GM13976 (cell line): ENCODE data around the gene TPPP2.
A peak's percentile ranks its signal among the peaks of the same experiment; 100 is the strongest.
"Not testable (repeated sequence)": the region's sequence is repeated elsewhere in the genome, so short reads cannot be mapped to it uniquely, and the experiment has no call there.

Experiments used
- DNase-seq: peaks from one replicate; pipeline ENCODE4 v3.0.0; 2012; ENCODE audit warnings: low spot score
- in situ Hi-C: fragments of 300-500 bp; cut with MboI; formaldehyde crosslinking; loops from one replicate; pipeline ENCODE4 v1.12.0; 2022; ENCODE audit warnings: low sequenced_read_pairs, mixed read lengths, inconsistent platforms; ENCODE audit not compliant: unreplicated experiment
- TF ChIP-seq, protein P1 (sequence below): IDR thresholded peaks from 2 replicates; pipeline ENCODE4 v1.5.1; 2012; ENCODE audit warnings: borderline replicate concordance, mild to moderate bottlenecking; ENCODE audit not compliant: insufficient read depth; ENCODE audit errors: extremely low read depth, missing control alignments, control extremely low read depth

The TPPP2 gene

DNA sequence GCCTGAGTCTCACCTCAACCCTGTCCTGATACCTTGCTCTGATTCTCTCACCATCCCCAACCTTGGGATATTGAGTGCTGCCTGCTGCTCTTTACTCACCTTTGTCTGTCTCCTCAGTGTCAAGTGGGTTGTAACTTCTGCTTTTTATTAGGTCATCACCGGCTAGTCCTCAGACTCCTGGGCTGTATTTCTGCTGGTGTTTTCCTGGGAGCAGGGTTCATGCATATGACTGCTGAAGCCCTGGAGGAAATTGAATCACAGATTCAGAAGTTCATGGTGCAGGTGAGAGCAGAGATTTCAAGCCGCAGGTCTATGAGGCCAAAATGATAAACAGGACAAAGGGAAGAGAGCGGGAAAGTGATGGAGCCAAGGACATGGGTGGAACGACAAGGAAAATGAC lies 30.4 kb upstream of the TPPP2 start:
- in situ Hi-C loops: no loop called here
- TF ChIP-seq, protein P1, sequence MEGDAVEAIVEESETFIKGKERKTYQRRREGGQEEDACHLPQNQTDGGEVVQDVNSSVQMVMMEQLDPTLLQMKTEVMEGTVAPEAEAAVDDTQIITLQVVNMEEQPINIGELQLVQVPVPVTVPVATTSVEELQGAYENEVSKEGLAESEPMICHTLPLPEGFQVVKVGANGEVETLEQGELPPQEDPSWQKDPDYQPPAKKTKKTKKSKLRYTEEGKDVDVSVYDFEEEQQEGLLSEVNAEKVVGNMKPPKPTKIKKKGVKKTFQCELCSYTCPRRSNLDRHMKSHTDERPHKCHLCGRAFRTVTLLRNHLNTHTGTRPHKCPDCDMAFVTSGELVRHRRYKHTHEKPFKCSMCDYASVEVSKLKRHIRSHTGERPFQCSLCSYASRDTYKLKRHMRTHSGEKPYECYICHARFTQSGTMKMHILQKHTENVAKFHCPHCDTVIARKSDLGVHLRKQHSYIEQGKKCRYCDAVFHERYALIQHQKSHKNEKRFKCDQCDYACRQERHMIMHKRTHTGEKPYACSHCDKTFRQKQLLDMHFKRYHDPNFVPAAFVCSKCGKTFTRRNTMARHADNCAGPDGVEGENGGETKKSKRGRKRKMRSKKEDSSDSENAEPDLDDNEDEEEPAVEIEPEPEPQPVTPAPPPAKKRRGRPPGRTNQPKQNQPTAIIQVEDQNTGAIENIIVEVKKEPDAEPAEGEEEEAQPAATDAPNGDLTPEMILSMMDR: no peak
- DNase-seq: no peak

DNA sequence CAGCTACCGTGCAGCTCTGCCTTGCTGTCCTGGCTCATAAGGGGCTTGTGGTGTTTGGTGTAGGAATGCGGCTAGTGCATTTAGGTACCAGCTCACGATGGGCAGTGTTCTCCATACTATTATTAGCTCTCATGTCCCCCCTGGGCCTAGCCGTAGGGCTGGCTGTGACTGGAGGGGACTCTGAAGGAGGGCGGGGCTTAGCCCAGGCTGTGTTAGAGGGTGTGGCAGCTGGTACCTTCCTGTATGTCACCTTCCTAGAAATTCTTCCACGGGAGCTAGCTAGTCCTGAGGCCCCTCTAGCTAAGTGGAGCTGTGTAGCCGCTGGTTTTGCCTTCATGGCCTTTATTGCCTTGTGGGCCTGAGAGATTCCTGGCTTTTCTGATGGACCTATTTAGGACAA lies 28.8 kb upstream of the TPPP2 start:
- DNase-seq: no peak
- in situ Hi-C loops: no loop called here
- TF ChIP-seq, protein P1: no peak

DNA sequence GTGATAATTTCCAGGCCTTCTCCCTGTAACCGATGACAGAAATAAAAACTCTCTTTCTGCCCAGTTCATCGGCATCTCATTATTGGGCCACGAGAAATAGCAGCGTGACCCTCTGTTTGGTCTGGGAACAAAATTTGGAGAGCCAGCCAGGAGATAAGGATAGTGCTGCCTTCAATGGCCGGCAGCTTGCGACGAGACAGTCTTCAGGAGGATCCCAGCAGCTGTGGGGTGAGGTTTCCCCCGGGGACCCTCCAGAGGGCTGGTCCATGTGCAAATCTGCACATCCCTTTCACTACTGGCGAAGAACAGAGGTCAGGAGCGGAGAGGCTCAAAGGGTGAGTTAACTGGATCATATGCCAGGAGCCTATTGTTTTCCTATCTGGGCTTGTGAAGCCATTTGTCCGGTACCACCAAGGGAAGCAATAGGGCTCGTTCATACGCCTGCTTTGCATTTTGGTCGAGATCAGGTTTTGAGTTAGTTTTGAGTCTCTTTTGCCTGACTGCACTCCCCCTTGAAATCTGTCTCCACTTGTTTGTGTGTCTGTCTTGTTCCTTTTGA lies 26.1 kb upstream of the TPPP2 start:
- in situ Hi-C loops: no loop called here
- no peak for DNase-seq
- TF ChIP-seq, protein P1: no peak

DNA sequence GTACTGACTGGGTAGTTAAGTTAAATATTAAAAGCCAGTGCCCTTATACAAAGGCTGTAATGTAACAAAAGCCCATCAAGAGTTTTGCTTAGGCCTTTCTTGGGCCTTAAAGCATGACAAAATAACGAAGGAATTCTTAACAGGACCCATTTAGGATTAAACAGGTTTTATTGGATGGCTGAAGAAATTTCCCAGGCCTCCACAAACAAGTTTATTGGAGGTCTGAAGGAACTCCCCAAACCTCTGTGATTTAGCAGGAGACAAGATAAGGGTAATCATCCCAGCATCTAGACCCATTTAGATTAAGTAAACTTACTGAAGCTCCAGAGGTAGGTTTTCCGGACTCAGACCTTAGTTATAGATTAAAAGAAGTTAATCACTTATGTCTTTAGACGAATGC lies 20.3 kb upstream of the TPPP2 start:
- DNase-seq: not testable (repeated sequence)
- in situ Hi-C loops: loop anchor here (10.0 kb wide), 1 partner anchor 85 kb away; the partner anchor contains the start of gene ZNF219

DNA sequence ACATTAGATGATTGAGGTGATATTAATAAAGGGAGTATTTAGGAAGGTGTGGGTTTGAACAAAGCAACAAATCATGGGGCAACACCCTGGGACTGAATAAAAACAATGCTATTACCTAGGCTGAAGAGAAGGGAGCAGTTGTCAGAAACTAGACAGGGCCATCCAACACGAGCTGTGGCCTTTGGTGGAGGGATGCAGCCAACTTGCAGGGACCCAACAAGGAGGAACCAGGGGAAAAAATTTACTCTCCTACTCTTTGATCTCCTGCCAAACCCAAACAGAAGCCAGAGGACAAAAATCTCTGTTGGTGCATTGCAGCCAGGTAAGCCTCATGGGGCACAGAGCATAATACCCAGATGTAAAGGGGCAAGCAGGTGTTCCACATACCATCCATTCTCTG lies 18.9 kb upstream of the TPPP2 start:
- DNase-seq: no peak
- TF ChIP-seq, protein P1: no peak
- in situ Hi-C loops: loop anchor here (10.0 kb wide), 1 partner anchor 84 kb away; the partner anchor contains the start of gene ZNF219

DNA sequence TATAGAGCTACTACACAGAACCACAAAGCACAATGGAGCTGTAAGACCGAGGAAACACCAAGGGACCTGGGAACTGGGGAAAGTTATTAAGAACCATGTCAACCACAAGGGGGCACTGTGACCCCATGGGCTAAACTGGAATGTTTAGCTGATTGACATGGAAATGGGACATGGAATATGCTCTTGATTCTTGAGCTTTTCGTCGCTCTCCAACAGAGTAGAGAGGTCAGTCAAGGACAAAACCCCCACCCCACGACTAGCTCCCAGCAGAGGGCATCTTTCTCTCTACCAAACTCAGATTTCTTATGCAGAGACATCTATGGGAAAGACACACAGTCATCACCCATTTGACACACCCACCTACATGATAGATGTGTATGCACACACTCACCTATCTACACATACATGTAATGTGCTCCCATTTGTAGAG lies 15.2 kb upstream of the TPPP2 start:
- peak; percentile 70 for DNase-seq
- in situ Hi-C loops: loop anchor here (10.0 kb wide), 1 partner anchor 80 kb away; the partner anchor contains the start of gene ZNF219
- TF ChIP-seq, protein P1: peak; percentile 73

DNA sequence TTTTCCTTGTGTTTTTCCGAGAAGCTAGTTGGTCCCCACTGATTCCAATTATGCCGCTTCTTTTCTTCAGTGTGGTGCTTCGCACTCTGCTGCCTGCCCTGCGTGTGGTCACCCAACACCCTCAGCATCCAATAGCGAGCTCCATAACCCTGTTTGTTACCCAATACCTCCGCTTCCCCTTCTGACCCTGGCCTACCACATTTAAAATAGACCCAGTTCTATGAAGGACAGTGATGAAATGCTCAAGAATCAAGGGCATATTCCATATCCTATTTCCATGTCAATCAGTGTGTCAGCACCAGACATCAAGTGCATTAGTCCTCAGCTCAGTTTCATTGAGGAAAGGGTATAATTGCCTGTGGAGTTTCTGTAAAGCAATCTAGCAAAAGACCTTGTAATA lies 14.7 kb upstream of the TPPP2 start:
- in situ Hi-C loops: loop anchor here (10.0 kb wide), 1 partner anchor 79 kb away; the partner anchor contains the start of gene ZNF219
- DNase-seq: no peak
- TF ChIP-seq, protein P1: no peak
